AG04450 (cell line): ENCODE data around the gene POLD2. TPM values are rescaled to one million over a fixed set of nuclear protein-coding genes. Genes with fewer than 3 reads are reported as not detected.

Source experiments
- CTCF ChIA-PET: fragments of 300-600, 350-600 bp; formaldehyde crosslinking; extraction: SDS; loops from one replicate; lab custom pipeline; 2022; ENCODE audit warnings: antibody characterized with exemption, inconsistent platforms; lab: Charles Lee
- POLR2A ChIA-PET: fragments of 350-600 bp; formaldehyde crosslinking; extraction: SDS; loops from one replicate; lab custom pipeline; 2021; ENCODE audit warnings: antibody characterized with exemption, inconsistent platforms; lab: Yijun Ruan, JAX
- DNase-seq: peaks from one replicate; pipeline ENCODE4 v3.0.0-alpha.2; 2011; ENCODE audit warnings: low read depth, low spot score
- H3K27ac ChIP-seq: one replicate; pipeline ENCODE4 v1.5.1; 2012; ENCODE audit warnings: low read depth, low read length, control low read depth
- H3K27me3 ChIP-seq: one replicate; pipeline ENCODE4 v1.6.0; 2012; ENCODE audit warnings: low read length; ENCODE audit not compliant: control insufficient read depth, insufficient read depth
- H3K4me3 ChIP-seq: 2 replicates; pipeline ENCODE4 v1.5.1; 2011; ENCODE audit warnings: mild to moderate bottlenecking, low read depth, low read length, control low read depth
- H3K9me3 ChIP-seq: 2 replicates; pipeline ENCODE4 v1.5.1; 2012; ENCODE audit warnings: low read length; ENCODE audit not compliant: control insufficient read depth, insufficient read depth
- CTCF ChIP-seq: IDR thresholded peaks from 2 replicates; pipeline ENCODE4 v1.5.1; 2011; ENCODE audit warnings: low read depth, low read length, control low read depth, inconsistent platforms
- polyA plus RNA-seq: library from polyadenylated mRNA; depleted of rRNA; stranded (reverse); fragments of >200 nt; gene quantifications from 2 replicates; pipeline ENCODE4 v1.2.3, GENCODE V29; 2011

POLD2 gene
- polyA plus RNA-seq, 1 experiment, result 64.8 TPM

GRCh38 chr7:44163591-44163990 is 40.2 kb upstream of the POLD2 start:
- no peak for TF ChIP-seq CTCF
- Histone ChIP-seq H3K4me3 (no peak overlapping the region), H3K9me3 (no peaks in the 10 kb centered on the region), H3K27me3 (no peaks in the 10 kb centered on the region), H3K27ac (no peak overlapping the region)
- peak; percentile 90 for DNase-seq
- POLR2A ChIA-PET, result interaction anchor here (0.6 to 1.5 kb wide), 6 partner anchors 14 to 96 kb away, joined by 3 to 5 read pairs (median 3); no protein-coding TSS in a partner anchor
- CTCF ChIA-PET, result no interaction called here

- peak overlapping the region; percentile 63 for H3K27ac ChIP-seq
- H3K4me3 ChIP-seq, result no peak overlapping the region
- POLR2A ChIA-PET, result interaction anchor here (0.5 to 1.5 kb wide), 5 partner anchors 13 to 620 kb away, joined by 3 to 9 read pairs (median 5); no protein-coding TSS in a partner anchor
- DNase-seq, result no peak
- CTCF ChIA-PET, result no interaction called here
- no peak for TF ChIP-seq CTCF
- no peaks in the 10 kb centered on the region for H3K9me3 ChIP-seq
- H3K27me3 ChIP-seq, result no peaks in the 10 kb centered on the region
These were observed 39.5 kb upstream of the POLD2 start for GRCh38 chr7:44162785-44163395.

DNA sequence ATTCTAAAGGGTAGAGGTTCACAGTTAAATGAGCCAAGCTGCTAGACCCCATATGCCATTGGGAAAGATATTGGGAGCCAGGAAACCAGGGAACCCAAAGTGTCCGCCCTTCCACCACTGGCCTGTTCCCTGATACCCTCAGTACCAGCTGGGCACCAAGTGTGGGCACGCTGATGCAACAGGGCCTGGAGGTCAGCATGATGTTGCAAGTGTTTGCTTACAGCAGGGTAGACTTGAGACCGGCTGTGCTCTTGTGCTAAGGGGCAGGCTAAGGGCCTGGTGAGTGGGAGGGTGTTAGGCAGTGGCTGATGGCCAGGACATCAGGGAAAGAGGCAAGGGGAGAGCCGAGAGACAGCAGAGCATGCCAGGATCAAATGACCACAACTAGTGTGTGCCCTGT is 38.8 kb upstream of the POLD2 start:
- no peaks in the 10 kb centered on the region for H3K9me3 ChIP-seq
- TF ChIP-seq CTCF, result no peak
- H3K27ac ChIP-seq, result no peak overlapping the region
- POLR2A ChIA-PET, result interaction anchor here (1.5 kb wide), 1 partner anchor 12 kb away, joined by 5 read pairs; no protein-coding TSS in a partner anchor
- H3K4me3 ChIP-seq, result no peak overlapping the region
- no peaks in the 10 kb centered on the region for H3K27me3 ChIP-seq
- DNase-seq, result no peak
- CTCF ChIA-PET, result no interaction called here

GRCh38 chr7:44161371-44161770 is 38.0 kb upstream of the POLD2 start:
- Histone ChIP-seq H3K27me3 (no peaks in the 10 kb centered on the region), H3K4me3 (no peak overlapping the region), H3K9me3 (no peaks in the 10 kb centered on the region), H3K27ac (no peak overlapping the region)
- TF ChIP-seq CTCF, result no peak
- DNase-seq, result no peak
- ChIA-PET CTCF (no interaction called here), POLR2A (no interaction called here)

GRCh38 chr7:44159824-44160630 is 36.7 kb upstream of the POLD2 start:
- Histone ChIP-seq H3K4me3 (no peak overlapping the region), H3K9me3 (no peaks in the 10 kb centered on the region), H3K27me3 (no peaks in the 10 kb centered on the region), H3K27ac (no peak overlapping the region)
- DNase-seq, result no peak
- CTCF ChIA-PET, result no interaction called here
- POLR2A ChIA-PET, result no interaction called here
- no peak for TF ChIP-seq CTCF
